HG02840 (cell line): ENCODE data around the gene VAV1.
A peak's percentile ranks its signal among the peaks of the same experiment; 100 is the strongest.
"Not testable (repeated sequence)": the region's sequence is repeated elsewhere in the genome, so short reads cannot be mapped to it uniquely, and the experiment has no call there.

Experiments
- ATAC-seq: cut with Tn5 transposase; IDR thresholded peaks from one replicate; pipeline ENCODE4 v1.9.1; 2021; ENCODE audit warnings: mild to moderate bottlenecking, moderate library complexity, moderate number of reproducible peaks; ENCODE audit not compliant: unreplicated experiment, low FRiP score

Gene VAV1

DNA sequence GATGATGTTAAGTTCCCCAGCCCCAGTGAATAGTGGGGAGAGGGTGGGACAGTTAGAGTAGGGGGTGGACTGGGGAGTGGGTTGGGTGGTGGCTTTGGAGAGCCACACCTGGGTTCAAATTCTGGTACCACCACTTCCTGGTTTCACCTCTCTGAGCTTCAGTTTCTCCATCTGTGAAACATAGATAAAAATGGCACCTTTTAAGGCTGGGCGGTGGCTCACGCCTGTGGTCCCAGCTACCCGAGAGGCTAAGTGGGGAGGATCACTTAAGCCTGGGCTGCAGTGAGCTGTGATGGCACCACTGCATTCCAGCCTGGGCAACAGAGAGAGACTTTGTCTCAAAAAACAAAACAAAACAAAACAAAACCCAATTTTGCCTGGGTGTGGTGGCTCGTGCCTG is 5.9 kb downstream of the VAV1 start:
- no peak for ATAC-seq

DNA sequence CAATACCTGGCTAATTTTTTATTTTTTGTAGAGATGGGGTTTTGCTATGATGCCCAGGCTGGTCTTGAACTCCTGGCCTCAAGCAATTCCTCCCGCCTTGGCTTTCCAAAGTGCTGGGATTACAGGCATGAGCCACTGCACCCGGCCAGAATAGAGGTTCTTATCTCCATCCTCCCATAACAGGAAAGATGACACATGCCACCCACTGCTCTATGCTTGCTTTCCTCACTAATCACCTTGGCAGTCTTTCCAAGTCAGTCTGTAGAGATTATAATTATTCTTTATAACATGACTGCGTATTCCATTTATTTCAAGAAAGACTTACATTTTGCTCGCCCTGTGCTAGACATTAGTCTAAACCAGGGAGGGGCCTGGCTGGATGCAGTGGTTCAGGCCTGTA is 6.7 kb downstream of the VAV1 start:
- no peak for ATAC-seq

DNA sequence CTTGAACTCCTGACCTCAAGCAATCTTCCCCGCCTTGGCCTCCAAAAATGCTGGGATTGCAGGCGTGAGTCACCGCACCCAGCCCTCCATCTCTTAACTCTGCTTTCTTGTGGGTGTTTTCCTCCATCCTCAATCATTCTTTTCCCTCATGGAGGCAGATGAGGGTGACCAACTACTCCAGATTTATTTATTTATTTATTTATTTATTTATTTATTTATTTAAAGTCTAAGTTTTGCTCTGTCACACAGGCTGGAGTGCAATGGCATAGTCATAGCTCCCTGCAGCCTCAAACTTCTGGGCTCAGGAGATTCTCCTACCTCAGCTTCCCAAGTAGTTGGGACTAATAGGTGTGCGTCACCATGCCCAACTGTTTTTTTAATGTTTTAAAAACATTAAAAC is 14.9 kb downstream of the VAV1 start:
- ATAC-seq: no peak

DNA sequence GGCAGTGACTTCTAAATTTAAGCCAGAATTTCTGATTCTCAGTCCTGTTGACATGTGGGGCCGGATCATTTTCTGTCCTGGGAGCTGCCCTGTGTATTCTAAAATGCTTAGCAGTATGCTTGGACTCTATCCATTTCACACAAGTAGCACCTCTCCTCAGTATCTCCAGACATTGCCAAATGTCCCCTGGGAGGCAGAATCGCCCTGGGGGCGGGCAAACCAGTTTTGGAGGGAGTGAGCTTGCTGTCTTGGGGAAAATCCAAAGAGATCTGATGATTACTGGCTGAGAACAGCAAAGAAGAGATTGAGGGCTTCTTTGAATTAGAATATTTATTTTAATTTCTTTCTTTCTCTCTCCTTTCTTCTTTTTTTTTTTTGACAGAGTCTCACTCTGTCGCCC is 16.4 kb downstream of the VAV1 start:
- ATAC-seq: no peak

DNA sequence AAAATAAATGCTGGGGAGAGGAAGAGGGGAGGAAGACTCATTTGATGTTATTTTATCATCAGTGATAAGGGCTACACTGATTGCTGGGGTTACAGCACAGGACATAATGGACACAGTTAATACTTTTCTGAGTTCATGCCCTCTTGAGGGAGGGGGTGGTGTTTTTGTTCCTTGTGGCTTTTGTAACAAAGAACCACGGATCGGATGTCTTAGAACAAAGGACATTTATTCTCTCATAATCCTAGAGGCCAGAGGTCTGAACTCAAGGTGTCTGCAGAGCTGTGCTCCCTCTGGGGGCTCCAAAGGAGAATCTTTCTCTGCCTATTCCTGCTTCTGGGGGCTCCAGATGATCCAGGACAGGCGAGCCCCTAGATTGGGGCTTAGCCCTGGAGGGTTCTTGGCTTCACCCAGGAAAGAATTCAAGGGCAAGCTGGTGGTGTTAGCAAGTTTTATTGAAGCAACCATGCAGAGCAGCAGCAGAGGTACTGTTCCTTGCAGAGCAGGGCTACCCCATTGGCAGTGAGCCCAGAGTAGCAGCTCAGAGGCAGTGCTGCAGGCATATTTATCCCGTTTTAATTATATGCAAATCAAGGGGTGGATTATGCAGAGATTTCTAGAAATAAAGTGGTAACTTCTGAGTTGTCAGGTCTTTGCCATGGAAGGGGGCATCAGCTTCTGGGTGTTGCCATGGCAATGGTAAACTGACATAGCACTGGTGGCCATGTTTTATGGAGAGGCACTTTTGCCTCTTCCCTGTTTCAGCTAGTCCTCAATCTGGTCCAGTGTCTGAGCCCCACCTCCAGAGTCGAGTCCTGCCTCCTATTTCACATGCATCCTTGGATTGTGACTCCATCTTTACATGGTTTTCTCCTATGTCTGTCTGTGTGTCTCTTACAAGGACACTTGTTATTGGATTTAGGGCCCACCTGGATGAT is 18.0 kb downstream of the VAV1 start:
- ATAC-seq: no peak

DNA sequence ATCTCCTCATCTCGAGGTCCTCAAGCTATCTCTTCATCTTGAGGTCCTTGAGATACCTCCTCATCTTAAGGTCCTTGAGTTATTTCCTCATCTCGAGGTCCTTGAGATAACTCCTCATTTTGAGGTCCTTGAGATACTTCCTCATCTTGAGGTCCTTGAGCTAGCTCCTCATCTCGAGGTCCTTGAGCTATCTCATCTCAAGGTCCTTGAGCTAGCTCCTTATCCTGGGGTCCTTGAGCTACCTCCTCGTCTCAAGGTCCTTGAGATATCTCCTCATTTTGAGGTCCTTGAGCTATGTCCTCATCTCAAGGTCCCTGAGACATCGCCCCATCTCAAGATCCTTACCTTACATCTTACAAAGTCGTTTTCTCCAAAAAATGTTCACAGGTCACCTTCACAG is 18.7 kb downstream of the VAV1 start:
- ATAC-seq: no peak

DNA sequence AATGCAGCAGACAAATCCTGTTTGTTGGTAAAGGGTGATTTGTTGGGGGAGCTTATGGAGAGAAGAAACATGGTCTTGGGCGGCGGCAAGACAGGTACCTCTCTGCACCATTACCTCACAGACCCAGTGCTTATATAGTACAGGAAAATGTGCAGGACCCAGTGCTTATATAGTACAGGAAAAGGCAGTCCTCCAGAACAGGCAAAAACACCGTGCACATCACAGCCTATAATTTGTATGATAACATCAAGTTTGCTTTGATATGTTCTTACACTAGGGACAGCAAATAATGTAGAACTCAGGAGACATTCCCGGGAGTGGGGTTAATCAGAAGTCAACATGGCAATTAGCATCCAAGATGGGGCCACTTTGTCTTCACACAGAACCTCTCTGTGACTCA is 20.9 kb downstream of the VAV1 start:
- no peak for ATAC-seq

DNA sequence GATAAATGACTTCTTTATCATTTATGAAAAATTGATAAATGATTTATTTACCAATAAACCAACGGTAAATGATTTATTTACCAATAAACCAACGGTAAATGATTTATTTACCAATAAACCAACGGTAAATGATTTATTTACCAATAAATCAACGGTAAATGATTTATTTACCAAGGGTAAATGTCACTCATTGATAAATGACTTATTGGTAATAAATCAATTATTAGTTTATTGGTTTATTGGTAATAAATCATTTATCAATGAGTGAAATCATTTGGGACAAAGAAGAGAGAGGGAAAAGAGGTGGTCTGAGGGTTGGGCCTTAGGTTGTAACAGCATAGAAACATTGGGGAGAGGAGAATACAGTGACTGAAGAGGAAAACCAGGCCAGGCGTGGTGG is 21.5 kb downstream of the VAV1 start:
- ATAC-seq: no peak

DNA sequence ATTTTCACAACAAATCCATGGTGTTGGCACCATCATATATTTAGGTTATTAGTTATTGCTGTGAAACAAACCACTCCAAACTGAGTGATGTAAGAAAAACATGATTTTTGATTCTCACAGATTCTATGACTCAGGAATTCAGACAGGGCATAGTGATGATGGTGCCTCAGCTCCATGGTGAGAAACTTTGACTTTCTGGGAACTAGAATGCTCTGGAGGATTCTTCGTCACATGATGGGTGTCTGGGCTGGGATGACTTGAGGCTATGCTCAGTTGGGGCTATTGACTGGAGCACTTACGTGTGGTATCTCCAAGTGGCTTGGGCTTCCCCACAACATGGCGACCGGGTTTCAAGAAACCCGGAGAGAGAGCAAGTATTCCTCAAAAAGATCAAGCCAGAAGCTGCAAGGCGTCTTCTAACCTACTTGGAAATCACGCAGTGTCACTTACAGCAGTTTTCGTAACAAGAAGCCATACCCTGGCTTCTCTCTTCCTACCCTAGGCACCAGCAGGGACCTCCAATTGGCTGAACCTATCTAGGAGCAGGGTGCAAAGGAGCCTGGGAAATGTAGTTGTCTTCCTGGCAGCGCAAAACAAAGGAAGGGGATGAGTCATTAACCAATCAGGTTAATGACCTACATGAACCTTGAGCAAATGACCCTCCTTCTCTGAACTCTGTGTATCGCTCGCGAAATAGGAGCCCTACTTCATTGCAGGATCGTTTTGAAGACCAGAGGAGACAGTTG is 22.4 kb downstream of the VAV1 start:
- no peak for ATAC-seq

DNA sequence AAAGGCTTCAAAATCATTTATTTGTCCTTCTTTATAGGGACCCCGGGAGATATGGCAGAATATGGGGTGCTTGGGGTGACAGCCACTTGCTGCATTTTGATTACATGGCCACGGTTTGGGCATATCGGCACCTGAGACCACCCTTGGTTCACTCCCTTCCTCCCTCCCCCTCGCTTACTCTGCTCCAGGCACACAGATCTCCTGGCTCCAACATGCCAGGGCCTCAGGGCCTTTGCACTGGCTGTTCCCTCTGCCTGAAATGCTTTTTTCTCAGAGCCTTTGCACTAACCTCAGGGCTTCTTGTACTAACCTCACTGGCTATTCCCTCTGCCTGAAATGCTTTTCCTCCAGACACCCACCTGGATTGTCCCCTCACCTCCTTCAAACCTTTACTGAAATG is 23.8 kb downstream of the VAV1 start:
- no peak for ATAC-seq

DNA sequence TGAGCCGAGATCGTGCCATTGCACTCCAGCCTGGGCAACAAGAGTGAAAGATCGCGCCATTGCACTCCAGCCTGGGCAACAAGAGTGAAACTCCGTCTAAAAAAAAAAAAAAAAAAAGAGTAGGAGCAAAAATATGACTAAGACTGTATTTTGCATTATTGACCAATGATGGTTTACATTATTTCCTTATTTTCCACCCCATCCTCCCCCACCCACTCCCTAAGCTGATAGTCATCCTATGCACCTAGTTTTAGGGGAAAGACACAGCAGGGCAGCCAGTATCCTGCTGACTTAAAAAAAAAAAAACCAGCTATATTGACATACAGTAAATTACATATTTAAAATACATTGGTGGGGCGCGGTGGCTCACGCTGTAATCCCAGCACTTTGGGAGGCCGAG is 25.1 kb downstream of the VAV1 start:
- ATAC-seq: no peak

DNA sequence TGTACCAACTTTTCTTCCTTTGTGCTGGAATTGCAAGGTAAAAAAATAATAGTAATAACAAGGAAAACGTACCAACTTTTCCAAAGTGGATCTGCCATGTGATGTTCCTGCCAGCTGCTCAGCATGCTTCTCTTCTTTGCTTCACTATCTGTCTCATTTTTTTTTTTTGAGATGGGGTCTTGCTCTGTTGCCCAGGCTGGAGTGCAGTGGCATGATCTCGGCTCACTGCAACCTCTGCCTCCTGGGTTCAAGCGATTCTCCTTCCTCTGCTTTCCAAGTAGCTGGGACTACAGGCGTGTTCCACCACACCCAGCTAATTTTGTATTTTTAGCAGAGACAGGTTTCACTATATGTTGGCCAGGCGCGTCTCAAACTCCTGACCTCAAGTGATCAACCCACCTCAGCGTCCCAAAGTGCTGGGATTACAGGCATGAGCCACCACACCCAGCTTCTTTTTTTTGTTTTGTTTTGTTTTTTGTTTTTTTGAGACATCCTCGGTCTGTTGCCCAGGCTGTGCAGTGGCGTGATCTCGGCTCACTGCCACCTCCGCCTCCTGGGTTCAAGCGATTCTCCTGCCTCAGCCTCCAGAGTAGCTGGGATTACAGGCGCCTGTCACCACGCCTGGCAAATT is 27.8 kb downstream of the VAV1 start:
- not testable (repeated sequence) for ATAC-seq

DNA sequence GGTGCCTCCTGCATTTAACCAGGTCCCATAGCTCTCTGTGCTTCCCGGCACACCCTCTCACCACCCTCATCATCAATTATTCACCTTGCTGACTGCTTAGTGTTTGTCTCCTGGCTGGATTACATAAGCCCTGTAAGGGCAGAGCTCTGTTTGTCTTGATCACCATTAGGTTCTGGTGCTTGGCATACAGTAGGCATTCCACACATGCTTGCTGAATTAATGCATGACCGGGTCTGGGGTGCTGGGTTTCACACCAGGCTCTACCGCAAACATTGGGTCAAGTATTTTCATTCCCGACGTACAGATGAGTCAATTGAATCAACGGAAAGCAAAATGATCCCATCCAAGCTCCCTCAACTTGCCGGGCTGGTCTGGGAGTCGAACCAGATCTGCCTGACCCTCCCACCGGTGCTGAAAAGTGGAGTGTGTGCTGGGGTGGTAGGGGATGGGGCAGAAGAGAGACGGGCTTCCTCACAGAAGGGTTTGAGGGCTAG is 28.5 kb downstream of the VAV1 start:
- ATAC-seq: no peak

DNA sequence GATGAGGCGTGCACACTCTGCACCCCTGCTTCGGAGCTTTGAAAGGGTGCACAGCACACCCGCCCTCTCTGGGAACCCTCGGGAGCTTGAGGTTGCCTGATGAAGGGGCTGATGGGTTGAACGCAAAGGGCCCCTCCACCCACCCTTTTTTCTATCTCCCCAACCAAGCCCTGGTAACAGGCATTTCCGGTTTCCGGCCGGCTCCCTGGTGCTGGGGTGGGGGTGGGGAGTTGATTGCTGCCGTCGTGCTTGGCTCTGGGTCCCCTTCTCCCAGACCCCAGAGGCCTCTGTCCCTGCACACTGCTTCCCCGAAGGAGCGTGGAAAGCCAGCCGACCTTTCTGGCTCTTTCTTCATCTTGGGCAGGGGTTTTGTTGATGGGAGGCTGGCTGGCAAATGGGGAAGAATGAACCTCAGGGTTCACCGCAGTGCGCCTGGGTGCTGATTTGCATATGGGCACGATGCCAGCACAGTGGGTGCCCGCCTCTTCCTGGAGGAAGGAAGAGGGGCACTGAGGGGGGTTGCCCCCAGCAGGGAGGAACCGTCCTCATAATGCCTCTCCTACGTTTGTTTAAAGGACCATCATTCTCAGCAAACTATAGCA is 29.1 kb downstream of the VAV1 start:
- ATAC-seq: peak; percentile 53

DNA sequence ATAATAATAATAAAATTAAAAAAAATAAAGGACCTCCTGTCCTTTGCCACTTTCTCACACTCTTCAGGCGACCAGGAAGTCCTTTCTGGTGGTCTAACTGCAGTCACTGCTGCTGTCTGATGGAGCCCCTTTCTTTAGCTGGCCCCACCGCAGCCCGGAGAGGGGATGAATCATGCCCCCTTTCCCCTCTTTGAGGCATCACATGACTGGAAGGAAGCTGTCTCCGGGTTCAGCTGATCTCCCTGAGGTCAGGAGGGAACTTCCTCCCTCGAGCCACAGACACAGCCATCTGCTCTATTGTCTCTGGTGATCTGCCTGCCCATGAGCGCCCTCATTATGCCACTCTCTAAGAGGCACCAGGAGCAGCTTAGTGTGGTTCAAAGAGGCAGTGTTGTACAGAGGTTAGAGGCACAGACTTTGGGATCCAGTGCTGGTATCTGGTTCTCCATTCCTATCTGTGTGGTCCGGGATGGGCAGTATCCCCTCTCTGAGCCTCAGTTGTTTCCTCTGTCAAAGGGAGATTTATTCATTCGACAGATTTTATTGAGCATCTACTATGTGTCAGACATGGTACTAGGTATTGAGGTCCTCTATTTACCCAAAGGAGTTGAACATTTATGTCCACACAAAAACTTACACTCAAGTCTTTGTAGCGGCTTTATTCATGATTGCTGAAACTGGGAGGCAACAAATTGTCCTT is 30.0 kb downstream of the VAV1 start:
- peak; percentile 55 for ATAC-seq

DNA sequence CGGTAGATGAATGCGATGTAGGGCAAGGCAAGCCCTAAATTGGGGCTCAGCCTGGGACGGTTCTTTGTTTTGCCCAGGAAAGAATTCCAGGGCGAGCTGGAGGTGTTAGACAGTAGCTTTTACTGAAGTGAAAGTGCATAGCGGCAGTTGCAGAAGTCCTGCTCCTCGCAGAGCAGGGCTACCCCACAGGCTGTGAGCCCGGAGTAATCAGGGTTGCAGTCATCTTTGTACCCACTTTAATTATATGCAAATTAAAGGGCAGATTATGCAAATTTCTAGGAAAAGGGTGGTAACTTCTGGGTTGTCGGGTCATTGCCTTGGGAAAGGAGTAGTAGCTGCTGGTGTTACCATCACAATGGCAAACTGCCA is 30.5 kb downstream of the VAV1 start:
- ATAC-seq: no peak

DNA sequence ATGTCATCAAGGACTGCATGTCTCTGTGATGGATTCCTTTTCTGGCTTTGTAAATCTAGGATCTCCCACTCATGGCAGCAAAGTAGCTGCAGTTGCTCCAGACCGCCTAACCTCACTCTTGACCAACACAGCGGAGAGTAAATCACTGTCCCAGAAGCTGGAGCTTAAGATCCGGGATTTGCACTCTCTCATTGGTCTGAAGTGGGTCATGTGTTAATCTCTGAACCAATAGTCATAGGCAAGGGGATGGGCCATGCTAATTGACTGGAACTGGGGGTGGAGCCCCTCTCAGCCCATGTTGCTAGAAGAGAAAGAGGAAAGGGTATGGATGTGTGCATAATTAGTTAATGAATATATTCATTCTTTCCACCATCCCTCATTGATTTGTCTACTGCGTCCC is 34.0 kb downstream of the VAV1 start:
- ATAC-seq: no peak

DNA sequence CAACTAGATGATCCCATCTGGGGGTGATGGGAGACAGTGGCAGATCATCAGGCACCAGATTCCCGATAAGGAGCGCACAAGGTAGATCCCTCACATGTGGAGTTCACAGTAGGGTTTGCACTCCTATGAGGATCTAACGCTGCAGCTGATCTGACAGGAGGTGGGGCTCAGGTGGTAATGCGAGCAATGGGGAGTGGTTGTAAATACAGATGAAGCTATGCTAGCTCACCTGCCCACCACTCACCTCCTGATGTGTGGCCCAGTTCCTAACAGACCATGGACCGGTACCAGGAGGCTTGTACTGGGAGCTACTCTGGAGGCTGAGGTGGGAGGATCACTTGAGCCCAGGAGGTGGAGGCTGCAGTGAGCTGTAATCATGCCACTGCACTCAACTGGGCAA is 34.8 kb downstream of the VAV1 start:
- no peak for ATAC-seq

DNA sequence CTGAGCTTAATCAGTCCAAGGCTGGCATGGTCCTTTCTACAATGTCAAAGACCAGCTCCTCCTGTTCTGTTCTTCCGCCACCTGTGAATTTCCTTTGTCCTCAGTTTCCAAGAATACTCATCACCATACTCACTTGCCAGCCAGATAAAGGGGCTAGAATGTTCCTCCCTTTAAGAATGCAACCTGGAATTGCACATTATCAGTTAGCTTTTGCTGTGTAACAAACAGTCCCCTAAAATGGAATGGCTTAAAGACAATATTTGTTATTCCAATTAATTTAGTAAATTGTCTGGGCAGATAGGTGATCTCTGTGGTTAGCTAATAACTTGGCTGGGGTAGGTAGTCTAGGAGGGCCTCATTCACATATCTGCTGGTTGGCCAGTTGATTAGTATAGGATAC is 36.0 kb downstream of the VAV1 start:
- no peak for ATAC-seq

DNA sequence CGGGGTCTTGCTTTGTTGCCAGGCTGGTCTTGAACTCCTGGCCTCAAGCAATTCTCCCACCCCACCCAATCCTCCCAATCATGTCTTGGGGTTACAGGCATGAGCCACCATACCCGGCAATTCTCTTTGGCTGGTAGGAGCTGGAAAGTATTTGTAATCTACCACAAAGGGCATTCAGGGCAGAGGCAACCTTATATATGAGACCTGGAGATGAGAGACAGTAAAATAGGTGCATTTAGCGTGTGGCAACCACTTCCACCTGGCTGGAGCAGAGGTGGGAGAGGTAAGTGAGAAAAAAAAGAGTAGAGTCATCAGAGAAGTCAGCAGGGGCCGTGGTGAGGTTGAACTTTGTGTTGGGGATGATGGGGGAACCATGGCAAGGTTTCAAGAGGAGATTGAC is 36.8 kb downstream of the VAV1 start:
- no peak for ATAC-seq
